T47D (cell line): Measurements from ENCODE around the gene DHCR7.

Source experiments
- DNase-seq, 2 experiments: peaks; one replicate each; pipeline versions ENCODE4 v3.0.0 to v3.0.0-alpha.2; 2011 to 2012; ENCODE audit warnings: low read depth in 1 of 2, low spot score in 1 of 2
- JUND ChIP-seq: IDR thresholded peaks from 2 replicates; pipeline ENCODE4 v1.6.1; 2012; ENCODE audit warnings: low read depth
- in situ Hi-C: cut with HindIII; loops from 2 replicates; pipeline ENCODE4 v1.10.0; 2016; ENCODE audit warnings: low sequenced_read_pairs, low pct_unique_long_range_greater_than_20kb

The DHCR7 gene

GRCh38 chr11:71474141-71474770 is 26.1 kb upstream of the DHCR7 start:
- TF ChIP-seq JUND, result no peak
- in situ Hi-C loops, result no loop called here
- no peak for DNase-seq

- in situ Hi-C loops, result no loop called here
- no peak for TF ChIP-seq JUND
- no peak for DNase-seq
Observed at GRCh38 chr11:71473793-71474080, 25.5 kb upstream of the DHCR7 start.

GRCh38 chr11:71472941-71473792 is 25.0 kb upstream of the DHCR7 start:
- in situ Hi-C loops, result no loop called here
- TF ChIP-seq JUND, result no peak
- no peak for DNase-seq

GRCh38 chr11:71472357-71472885 is 24.2 kb upstream of the DHCR7 start:
- DNase-seq, result no peak
- in situ Hi-C loops, result no loop called here
- TF ChIP-seq JUND, result no peak

GRCh38 chr11:71470946-71471345 is 22.8 kb upstream of the DHCR7 start:
- DNase-seq, result no peak
- TF ChIP-seq JUND, result no peak
- in situ Hi-C loops, result no loop called here

GRCh38 chr11:71467164-71467563 is 19.0 kb upstream of the DHCR7 start:
- in situ Hi-C loops, result no loop called here
- no peak for TF ChIP-seq JUND
- no peak for DNase-seq

GRCh38 chr11:71466358-71466757 is 18.2 kb upstream of the DHCR7 start:
- in situ Hi-C loops, result no loop called here
- TF ChIP-seq JUND, result no peak
- DNase-seq, result no peak

- TF ChIP-seq JUND, result no peak
- in situ Hi-C loops, result no loop called here
- no peak for DNase-seq
Observed at GRCh38 chr11:71465054-71465453, 16.9 kb upstream of the DHCR7 start.

GRCh38 chr11:71463331-71464211 is 15.4 kb upstream of the DHCR7 start:
- in situ Hi-C loops, result no loop called here
- no peak for TF ChIP-seq JUND
- no peak for DNase-seq

GRCh38 chr11:71462726-71463125 is 14.5 kb upstream of the DHCR7 start:
- no peak for TF ChIP-seq JUND
- in situ Hi-C loops, result no loop called here

GRCh38 chr11:71461696-71462095 is 13.5 kb upstream of the DHCR7 start:
- in situ Hi-C loops, result no loop called here
- DNase-seq, result no peak
- no peak for TF ChIP-seq JUND

More at GRCh38 chr11:71462726-71463125, 14.5 kb upstream of the DHCR7 start:
- no peak for DNase-seq

GRCh38 chr11:71459767-71460320 is 11.7 kb upstream of the DHCR7 start:
- TF ChIP-seq JUND, result no peak
- in situ Hi-C loops, result no loop called here
- DNase-seq, result no peak
